NB4 (cell line): ENCODE results near the gene TBC1D32.
A peak's percentile ranks its signal among the peaks of the same experiment; 100 is the strongest.
"Not testable (repeated sequence)": the region's sequence is repeated elsewhere in the genome, so short reads cannot be mapped to it uniquely, and the experiment has no call there.

Experiments used
- DNase-seq: peaks from one replicate; pipeline ENCODE4 v3.0.0; 2010; ENCODE audit warnings: low read depth
- H3K4me3 ChIP-seq: one replicate; pipeline ENCODE4 v1.5.1; 2011; ENCODE audit warnings: mild to moderate bottlenecking, low read depth, low read length, moderate library complexity
- CTCF ChIP-seq: IDR thresholded peaks from one replicate; pipeline ENCODE4 v1.5.1; 2012; ENCODE audit warnings: low read depth, low read length
- MAX ChIP-seq: IDR thresholded peaks from 2 replicates; pipeline ENCODE4 v1.6.1; 2011; ENCODE audit warnings: low read depth, low read length
- MYC ChIP-seq: IDR thresholded peaks from 2 replicates; pipeline ENCODE4 v1.6.1; 2011; ENCODE audit warnings: low read depth, low read length
- POLR2A ChIP-seq: IDR thresholded peaks from 2 replicates; pipeline ENCODE4 v1.6.1; 2011; ENCODE audit warnings: mild to moderate bottlenecking; ENCODE audit not compliant: insufficient read length; ENCODE audit errors: extremely low read depth

The TBC1D32 gene

GRCh38 chr6:121090492-121090891 is 243.8 kb downstream of the TBC1D32 start:
- no peak for DNase-seq
- no peak for TF ChIP-seq POLR2A
- H3K4me3 ChIP-seq: no peak overlapping the region

DNA sequence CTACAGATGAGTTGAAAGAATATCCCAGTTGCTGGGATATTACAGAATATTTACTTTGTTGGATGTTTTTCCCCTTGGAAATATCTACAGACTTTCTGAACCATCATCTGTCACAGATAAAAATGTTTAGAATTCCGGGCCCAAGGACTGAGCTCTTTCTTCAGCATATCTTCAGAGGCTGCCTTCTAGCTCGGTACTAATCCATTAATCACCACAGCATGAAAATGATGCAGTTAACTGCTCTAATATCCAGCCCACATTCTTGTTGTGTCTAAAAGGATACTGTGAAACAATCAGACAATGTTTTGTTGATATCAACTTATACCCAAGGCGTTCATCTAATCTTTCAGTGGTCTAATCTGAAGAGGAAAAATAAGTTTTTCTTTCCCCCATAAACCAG is 247.4 kb downstream of the TBC1D32 start:
- DNase-seq: no peak
- TF ChIP-seq POLR2A (no peak), MAX (no peak), CTCF (no peak), MYC (no peak)
- no peak overlapping the region for H3K4me3 ChIP-seq

DNA sequence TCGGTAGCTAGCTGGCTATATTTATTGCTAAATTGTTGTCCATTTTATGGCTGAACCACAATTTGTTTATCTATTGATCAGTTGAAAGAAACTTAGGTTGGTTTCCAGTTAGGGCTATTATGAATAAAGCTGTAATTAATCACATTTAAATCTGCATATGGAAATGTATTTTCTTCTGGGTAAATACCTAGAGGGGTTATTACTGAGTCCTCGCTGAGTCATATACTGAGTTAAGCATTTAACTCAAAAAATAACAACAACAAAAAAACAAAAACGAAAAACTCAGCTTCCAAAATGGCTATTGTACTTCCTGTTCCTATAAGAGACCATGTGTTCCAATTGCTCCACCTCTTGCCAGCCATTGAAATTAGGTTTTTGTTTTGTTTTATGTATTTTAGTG is 258.2 kb downstream of the TBC1D32 start:
- no peak overlapping the region for H3K4me3 ChIP-seq
- TF ChIP-seq MAX (no peak), POLR2A (no peak), MYC (no peak), CTCF (no peak)
- DNase-seq: no peak

- not testable (repeated sequence) for DNase-seq, H3K4me3 ChIP-seq
Measured at GRCh38 chr6:121068749-121069148, 265.5 kb downstream of the TBC1D32 start.

- DNase-seq: no peak
Measured at GRCh38 chr6:121067381-121067780, 266.9 kb downstream of the TBC1D32 start.

GRCh38 chr6:121064345-121064744 is 269.9 kb downstream of the TBC1D32 start:
- no peak for DNase-seq
- TF ChIP-seq CTCF (no peak), POLR2A (no peak), MYC (no peak), MAX (no peak)
- no peak overlapping the region for H3K4me3 ChIP-seq

More at GRCh38 chr6:121067381-121067780, 266.9 kb downstream of the TBC1D32 start:
- no peak overlapping the region for H3K4me3 ChIP-seq
- no peak for TF ChIP-seq MYC
- TF ChIP-seq POLR2A: no peak
- TF ChIP-seq CTCF: no peak
- TF ChIP-seq MAX: no peak

- peak; percentile 56 for DNase-seq
- H3K4me3 ChIP-seq: no peak overlapping the region
- TF ChIP-seq POLR2A (no peak), CTCF (peak; percentile 72)
Measured at GRCh38 chr6:121055572-121056163, 278.6 kb downstream of the TBC1D32 start.

DNA sequence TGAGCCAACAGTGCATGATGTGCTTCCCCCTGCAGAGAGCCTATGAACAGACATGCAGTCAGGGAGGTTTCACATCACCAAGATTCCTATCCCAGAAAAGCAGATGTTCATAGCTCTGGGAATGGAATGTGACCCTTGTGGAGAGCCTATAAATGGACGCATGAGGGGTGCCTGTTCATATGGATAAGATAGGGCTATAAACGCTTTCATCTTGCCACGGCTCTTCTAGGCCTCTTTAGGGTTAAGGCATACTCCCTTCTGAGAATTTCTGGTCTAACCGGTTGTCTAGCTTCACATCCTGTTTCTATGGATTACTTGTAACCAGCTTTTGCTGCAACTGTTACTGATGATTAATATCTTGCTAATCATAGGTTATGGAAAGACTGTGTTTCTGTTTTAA is 285.7 kb downstream of the TBC1D32 start:
- H3K4me3 ChIP-seq, DNase-seq: not testable (repeated sequence)
